Stimulated activated CD8-positive, alpha-beta memory T cell treated with anti-CD3 and anti-CD28 coated beads, Interleukin-4, amount 100 ng/mL, for 1 hour (primary cell): ENCODE results near the gene UBE3B.

Experiments
- DNase-seq, 2 donors: peaks; one replicate each; pipeline ENCODE4 v3.0.0-alpha.2; 2020; ENCODE audit warnings: low read depth in 2 of 2, low spot score in 1 of 2

Gene UBE3B

DNA sequence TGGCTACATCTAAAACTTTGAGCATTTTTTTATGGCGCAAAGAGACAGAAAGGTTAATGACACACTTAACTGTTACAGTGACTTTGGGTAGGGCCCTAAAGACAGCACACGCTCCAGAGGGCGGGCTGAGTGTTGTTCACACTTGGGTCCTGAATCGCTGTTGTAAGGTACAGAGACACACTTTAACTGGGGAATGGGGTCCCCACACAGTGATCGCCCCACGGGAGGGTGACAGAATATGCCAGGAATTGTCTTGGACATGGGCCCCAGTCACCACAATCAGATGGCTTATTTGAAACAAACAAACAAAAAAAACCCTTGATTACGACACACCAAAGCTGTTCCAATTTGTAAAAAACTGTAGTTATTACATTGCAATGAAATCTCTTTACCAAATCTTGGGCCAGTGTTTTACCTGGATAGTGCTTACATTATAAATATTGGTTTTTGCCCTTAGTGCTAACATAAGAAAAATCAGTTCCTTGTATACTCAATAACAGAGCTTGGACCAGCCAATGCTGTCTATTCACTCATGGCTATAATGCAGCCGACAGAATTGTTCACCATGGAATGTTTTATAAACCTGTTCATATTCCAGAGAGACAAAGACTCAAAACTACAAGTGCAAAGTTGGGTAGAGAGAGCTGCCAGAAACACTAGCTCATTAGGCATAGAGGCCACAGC is 28.6 kb upstream of the UBE3B start:
- DNase-seq = no peak

DNA sequence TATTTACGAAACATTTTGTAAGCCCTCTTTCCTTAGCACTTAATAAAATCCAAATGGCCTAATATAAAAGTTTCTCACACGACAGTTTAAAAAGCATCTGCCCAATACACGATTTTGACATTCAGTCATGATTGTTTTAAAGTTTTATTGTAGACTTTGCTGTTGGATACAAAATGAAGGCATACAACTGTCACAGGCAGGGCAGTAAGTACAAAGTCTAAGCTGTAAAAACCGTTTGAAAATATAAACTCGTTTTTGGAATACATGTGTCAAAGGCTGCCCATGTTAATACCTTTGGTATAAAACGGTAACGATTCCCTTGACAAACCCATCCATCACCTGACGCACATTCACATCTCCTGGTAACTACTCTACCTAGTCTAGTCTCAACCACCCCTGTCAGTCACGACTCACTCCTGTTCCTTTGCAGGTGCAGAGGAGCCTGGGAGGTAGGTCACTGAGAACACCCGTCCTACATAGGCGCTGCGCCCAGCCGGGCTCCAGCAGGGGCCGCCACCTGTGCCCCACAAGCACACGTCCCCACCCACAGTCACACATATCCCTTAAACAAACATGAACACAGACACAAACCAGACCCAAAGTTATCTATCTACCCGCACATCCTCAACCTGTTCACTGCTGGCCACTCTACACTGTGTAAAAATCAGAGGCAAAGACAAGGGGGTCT is 27.4 kb upstream of the UBE3B start:
- DNase-seq = no peak

DNA sequence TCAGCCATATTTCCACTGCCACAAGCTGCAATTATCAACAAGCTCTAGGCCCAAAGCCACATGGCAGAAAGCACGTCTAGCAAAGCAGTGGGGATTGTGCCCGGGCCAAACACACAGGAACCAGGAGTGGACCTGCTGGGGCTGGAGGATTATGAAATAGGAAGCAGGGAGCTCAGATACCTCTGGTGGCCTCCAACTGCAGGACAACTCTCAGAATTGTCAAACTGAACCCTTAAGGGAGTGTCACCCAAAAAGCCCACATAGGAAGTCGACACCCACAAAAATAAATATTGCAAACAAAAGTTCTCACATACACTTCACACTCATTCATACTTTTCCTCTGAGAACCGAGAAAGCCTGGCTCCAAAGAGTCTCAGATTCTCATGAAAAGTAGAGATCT is 26.5 kb upstream of the UBE3B start:
- no peak for DNase-seq

DNA sequence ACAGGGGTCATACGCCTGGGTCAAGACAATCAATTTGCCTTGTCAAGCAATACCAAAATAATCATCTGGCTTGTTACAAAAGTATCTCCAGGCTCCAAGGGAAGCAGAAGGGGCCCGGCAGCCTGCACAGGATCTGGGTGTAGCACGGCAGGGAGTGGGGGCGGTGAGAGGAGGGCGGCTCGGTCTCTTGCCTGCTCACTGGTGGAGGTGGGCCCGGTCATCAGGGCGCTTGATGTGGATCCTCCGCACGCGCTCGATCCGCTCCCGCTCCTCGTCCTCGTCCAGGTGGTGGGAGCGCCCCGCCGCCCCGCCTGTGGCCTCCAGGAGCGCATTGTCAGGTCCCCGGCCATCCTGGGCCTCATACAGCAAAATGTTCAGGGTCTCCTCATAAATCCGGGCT is 26.0 kb upstream of the UBE3B start:
- no peak for DNase-seq

DNA sequence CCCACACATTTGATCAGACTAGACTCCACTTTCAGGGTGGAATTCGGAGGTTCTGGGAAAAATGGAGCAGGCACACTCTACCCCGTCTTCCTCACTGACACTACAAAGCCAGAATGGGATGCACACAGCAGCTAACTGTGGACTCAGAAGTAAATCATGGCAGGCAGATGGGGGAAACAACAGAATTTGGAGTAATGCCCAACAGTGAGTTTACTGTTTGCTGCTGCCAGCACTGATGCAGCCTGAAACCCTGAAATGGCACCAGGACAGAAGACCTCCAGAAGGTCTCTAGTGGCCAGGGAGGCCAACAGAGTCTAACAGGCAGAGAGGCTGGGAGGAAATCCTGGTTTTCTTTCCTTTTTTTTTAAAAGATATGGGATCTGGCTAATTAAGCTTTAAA is 24.9 kb upstream of the UBE3B start:
- no peak for DNase-seq

DNA sequence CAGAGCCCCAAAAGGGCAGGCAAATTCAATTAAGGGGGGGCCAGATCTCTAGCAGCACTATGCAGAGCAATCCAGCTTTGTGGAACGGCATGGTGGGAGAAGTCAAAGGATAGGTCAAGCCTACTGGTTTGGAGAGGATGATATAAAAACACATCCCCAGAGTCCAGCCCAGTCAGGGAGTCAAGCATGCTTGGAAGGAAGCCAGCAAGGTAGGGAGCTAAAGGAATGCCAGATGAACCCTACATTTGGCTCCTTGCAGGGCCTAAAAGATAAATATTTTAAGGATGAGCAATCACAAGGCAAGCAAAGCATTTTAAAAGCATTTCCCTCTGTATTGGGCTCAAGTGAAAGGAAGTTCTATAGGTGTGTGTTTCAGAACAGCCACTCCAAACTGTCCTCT is 21.7 kb upstream of the UBE3B start:
- DNase-seq = no peak

DNA sequence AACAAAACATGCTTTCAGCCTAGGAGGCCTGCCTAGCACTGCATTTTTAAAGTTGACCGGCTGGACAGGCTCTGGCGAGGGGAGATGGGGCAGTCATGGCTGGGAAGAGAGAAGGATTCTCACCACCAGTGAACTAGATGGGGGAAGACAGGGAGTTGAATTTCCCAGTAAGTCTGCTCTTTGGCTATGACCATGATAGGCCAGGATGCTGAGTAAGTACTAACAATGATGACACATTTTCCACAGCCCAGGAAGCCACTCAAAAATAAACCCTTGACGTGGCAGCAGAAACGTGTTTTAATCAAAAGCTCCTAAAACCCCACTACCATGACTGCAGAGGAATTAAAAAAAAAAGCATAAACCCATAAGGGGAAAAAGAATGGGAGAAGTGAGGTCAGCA is 19.3 kb upstream of the UBE3B start:
- no peak for DNase-seq

DNA sequence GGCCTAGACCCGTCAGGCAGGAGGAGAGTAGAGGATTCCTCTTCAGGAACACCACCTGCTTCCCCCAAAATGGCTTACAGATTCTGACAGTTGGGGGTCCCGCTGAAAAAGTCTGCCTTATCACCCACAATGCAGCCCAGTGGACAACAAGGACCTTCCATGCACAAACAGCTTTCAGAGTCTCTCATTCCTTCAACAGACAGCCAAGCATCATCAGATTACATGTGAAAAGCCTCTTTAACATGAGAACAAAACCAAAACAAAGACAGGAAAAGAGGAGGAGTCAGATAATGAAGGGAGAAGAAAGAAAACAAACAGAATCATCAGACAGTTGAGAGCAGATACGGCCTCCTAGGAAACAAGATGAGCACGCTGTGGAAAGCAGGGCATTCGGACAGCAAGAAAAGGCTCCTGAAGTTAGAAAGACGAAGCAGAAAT is 18.6 kb upstream of the UBE3B start:
- DNase-seq = no peak

DNA sequence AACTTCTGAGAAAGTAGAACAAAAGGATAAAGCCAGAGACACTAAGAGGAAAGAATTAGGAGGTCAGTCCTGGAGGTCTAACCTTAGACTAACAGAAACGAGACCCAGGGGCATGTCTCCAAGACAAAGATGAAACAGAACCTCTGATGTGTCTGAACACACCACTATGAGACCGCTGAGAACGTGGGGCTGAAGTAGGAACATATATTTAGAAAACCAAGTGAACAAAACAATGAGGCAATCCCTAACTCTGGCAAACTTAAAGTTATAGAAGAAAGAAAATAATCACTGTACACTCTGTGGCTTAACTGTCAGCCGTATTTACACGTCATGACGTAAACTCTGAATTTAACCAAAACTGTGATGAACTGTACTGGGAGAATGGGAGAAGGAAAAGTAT is 18.2 kb upstream of the UBE3B start:
- DNase-seq = no peak

DNA sequence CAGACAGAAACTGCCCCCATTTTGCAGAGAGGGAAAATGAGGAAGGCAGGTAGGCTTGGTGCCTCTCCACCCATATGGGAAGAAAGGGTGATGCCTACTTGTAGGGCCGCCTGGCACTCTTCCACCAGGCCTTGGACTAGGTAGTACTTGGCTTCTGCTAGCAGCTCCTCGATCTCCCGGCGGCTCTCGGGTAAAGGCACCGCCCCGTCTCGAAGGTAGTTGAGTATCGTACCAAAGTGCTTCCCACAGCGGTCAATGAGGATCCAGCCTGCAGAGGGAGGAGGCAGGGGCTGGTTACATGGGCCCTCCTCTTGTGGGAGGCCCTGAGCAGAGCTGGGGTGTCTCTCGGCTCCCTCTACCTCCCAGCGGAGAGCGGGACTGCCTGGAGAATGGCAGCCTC is 16.9 kb upstream of the UBE3B start:
- no peak for DNase-seq

DNA sequence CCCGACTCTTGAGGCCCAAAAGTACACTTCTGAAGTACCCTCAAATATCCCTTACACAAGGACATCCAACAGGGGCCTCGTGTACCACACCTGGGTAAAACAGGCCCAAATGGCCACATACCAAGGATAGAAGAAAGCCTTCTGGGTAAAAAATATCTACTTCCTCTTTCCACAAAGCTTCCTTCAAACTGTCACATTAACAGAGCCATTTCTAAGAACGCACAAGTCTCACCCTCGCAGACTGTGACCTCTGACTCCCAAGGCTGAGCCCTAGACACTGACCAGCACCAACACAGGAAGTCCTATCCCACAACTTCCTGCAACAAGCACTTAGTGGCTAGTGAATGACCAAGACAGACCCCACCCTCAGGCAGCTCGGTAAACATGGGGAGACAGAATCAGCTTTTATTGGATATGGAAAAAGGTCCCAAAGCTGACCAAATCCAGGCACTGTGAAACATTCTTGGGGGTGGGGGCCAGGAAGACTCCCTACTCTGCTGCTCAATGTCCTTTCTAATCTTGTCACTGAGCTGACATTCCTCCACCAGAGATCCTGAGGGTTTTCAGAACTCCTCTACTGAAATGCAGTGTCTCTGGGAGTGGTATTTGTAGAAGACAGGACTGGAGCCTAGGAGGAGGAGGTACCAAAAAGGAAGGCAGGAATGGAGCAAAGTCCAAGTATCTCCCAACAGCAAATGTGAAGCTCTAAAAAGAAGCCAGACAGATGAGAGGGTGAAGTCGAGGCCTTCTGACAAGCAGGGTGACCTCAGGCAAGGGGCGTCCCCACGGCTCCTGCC is 16.2 kb upstream of the UBE3B start:
- DNase-seq = no peak

DNA sequence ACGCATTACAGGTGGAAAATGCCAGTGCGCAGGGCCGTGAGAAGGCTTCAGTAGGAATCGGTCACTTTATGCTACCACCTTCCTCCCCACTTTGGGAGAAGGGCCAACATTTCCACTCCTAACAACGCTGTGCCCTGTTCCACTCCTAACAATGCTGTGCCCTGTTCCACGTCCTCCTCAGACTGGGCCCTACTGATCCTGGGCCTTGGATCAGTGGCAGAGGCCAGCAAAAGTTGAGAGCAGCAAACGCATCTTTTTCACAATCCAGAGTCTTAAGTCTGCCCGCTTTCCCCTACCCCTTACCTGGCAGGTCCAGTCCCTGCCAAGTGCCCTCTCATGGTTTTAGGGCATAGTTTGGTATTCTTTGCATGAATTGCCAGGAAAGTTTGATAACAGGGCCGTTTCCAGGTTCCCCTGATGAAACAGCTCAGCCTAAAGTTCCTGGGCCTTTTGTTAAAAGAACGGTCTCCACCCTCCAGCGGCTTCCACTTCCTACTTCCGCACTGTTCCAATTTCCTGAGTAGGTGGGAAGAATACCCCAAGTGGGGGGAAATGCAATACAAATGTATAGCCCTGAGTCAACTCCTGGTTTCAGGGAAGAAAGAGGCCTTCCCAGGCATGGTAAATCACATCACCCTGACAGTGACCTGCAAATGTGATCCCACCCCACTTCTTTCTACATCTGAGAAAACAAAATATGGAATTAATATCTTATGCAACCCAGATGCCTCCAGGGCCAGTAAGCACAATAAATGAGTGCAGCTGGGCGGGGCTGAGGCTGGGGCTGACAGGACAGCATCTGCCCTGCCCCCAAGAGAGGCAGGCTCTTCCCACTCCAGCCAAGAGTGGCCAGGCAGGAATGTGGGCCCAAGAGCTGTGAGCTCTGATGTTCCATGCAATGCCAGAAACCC is 15.3 kb upstream of the UBE3B start:
- no peak for DNase-seq

DNA sequence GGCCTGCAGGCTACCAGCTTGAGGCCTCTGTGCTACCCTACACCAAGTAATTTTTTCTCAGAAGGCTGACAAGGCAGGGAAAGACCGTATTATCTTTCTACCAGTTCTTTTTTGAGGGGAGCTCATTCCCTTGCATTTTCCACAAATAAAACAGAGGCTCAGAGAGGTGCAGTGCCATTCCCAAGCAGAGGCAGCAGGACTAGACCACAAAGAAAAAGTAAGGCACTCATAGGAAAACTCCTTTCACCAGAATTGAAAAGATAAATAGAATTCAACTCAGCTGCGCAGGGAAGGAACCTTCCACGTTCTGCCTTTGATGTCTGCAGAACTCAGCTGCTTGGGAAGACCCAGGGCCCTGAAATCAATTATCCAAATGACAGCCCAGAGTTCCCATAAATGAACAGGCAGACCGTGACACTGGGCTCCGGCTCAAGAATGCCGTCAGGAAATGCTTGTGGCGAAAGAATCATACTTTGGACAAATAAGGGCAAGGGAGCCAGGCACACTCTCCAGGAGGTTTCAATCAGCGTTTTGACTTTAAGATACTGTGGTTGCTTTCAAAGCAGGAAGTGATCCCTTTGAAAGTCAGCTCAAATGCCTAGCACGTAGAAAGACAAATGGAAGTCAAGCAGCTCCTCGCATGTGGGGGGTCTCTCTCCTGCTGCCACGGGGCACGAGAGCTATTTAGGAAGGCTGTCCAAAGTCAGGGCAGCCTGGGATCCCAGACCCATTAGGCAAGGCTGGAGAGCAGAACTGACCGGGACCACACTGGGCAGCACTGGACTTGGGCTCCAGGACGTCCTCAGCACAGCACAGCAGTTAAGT is 14.4 kb upstream of the UBE3B start:
- DNase-seq = no peak

DNA sequence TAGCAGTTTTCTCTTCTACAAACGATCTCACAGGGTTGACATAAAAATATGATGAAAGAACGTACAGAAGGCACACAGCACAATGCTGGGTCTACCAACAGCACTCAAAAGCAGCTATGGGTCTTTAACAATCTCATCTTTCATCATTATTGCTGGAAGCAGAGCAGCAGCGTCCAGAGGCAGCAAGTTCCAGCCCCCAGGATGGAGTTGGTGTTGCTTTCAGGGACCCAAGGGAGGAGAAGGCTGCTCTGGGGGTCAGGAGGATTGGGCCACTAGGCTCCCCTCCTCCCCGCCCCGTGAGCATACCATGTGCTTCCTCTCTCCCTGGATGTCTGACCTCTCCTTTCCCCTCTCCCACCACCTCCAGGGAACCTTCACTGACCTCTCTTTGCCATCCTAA is 13.7 kb upstream of the UBE3B start:
- no peak for DNase-seq

DNA sequence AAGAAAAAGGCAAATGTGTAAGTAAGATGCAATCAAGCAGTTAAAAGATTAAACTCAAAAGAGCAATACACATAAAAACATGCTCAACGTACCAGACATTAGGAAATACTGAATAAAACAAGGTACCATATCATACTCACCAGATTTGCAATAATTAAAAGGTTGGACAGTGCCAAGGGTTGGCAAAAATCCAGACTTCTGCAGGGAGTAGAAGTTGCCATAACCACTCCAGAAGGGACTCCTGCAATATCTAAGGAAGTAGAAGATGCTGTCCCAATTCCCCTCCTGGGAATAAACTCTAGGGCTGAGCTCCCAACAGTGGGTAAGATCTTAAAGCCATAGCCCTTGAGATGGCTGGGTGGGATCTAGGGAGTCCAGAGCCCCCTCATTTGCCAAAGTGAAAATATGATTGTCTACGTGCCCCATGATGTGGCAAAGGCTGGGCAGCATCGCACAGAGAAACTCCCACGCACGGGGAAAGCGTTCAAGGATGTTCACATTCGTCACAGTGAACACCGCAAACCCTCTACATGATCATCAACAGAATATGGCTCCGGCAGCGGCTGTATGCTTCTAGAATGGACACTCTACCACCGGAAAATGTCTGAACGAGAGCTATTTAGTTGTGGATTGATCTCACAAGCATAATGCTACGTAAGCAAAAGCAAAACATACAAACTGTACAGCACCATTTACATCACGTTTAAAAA is 12.6 kb upstream of the UBE3B start:
- no peak for DNase-seq

DNA sequence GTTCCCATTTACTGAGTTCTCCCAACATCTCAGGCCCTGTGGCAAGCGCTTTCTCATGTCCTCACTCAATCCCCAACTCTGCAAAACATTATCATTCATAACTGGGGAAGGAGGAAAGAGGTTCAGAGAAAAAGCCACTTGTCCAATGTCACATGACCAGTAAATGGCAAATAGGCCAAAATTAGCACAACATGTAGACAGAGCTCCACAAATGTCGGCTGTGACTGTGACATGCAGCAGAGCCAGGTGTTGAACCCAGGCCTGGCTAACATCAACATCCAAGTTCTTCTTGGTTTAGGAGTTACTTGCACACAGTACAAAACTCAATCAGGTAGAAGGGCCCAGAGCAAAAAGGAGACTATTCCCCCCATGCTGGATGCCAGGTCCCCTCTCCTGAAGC is 11.1 kb upstream of the UBE3B start:
- DNase-seq = no peak

DNA sequence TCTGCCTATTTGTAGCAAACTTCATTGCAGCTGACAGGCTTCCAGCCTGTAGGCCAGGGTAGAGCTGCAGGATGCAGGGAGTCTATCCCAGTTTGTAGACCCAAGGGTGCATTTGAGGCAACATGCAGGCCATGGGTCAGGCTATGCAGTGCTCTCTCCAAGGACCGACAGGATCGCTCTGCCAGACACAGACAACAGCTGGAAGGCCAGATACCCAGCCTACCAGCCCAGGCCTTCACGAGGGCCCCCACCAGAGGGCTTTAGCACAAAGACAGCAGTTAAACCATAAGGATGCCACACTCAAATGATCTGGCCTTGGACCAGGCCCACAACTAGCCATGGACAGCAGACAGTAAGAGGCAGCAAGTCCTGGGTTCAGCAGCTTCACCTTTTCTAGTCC is 10.6 kb upstream of the UBE3B start:
- no peak for DNase-seq

DNA sequence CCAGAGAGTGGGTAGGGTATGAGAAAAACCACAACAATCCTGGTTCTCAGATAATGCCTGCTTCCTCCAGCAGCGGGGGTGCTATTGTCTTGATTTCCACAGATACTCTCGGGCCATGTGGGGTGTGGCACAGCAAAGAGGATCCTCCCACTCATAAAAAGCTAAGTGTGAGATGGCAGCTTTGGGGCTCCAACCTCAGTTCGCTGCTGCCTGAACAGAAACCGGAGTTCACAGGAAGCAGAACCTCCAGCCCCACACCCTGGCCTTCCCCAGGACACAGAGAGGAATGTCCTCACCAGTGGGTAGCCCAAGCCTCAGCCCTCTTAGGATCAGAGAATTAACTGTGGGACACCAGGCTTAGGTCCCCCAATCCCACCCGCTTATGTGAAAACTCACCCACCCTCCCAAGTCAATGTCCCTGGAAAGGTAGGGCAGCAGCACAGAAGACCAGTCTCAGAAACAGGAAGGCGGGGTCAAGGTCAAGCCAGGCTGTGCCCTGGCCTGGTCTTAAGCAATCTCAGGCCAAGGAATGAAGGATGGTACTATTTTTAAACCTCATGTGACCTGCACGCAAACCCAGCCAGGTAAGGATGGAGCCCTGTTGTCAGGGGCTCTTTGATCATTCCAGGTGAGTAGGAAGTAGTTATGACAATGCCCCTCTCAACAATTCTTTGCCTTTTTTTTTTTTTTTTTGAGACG is 9.3 kb upstream of the UBE3B start:
- DNase-seq = no peak

DNA sequence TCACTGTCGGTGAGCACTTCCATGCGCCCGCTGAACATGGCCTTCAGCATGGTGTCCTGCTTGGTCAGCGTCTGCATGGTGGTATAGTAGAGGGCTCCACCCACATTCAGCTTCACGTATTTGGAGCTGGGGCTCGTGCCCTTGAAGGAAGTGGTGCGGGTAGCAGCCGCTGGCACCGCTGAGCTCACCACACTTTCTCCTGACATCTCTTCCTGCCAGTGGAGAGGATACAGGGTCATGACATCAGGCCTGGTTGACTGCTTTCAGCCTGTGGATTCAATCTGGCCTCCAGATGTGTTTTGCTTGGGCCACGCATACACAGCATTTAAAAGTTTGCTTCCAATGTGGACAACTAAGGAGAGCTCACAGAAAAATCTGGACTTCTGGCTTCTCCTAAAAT is 7.9 kb upstream of the UBE3B start:
- no peak for DNase-seq
